ENCODE data around the gene ALK.

GRCh38 chr2:29703336-29703735 is 218.1 kb downstream of the ALK start:
- TF ChIP-seq, protein P1, sequence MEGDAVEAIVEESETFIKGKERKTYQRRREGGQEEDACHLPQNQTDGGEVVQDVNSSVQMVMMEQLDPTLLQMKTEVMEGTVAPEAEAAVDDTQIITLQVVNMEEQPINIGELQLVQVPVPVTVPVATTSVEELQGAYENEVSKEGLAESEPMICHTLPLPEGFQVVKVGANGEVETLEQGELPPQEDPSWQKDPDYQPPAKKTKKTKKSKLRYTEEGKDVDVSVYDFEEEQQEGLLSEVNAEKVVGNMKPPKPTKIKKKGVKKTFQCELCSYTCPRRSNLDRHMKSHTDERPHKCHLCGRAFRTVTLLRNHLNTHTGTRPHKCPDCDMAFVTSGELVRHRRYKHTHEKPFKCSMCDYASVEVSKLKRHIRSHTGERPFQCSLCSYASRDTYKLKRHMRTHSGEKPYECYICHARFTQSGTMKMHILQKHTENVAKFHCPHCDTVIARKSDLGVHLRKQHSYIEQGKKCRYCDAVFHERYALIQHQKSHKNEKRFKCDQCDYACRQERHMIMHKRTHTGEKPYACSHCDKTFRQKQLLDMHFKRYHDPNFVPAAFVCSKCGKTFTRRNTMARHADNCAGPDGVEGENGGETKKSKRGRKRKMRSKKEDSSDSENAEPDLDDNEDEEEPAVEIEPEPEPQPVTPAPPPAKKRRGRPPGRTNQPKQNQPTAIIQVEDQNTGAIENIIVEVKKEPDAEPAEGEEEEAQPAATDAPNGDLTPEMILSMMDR (IDR thresholded peaks at IDR 0.05 in 2 of 3, conservative IDR thresholded peaks at IDR 0.05 in 1 of 3; ENCODE audit: control insufficient read depth in 2 of 3, extremely low read depth in 1 of 3, insufficient read depth in 1 of 3, low read depth in 3 of 3, low read length in 3 of 3): no peak
- TF ChIP-seq, protein P2, sequence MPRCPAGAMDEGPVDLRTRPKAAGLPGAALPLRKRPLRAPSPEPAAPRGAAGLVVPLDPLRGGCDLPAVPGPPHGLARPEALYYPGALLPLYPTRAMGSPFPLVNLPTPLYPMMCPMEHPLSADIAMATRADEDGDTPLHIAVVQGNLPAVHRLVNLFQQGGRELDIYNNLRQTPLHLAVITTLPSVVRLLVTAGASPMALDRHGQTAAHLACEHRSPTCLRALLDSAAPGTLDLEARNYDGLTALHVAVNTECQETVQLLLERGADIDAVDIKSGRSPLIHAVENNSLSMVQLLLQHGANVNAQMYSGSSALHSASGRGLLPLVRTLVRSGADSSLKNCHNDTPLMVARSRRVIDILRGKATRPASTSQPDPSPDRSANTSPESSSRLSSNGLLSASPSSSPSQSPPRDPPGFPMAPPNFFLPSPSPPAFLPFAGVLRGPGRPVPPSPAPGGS (IDR thresholded peaks at IDR 0.05; ENCODE audit: borderline replicate concordance, insufficient read depth, low read depth, low read length, poor library complexity, severe bottlenecking): no peak
- TF ChIP-seq E2F4 (IDR thresholded peaks at IDR 0.05; ENCODE audit: low read depth, low read length) (no peak), ZBED1 (IDR thresholded peaks at IDR 0.05; ENCODE audit: borderline replicate concordance) (no peak), ESRRA (IDR thresholded peaks at IDR 0.05; ENCODE audit: low read length) (no peak), EZH2 (IDR thresholded peaks at IDR 0.05; ENCODE audit: borderline replicate concordance, control insufficient read depth, low read depth, low read length) (no peak), CHD2 (IDR thresholded peaks at IDR 0.05; ENCODE audit: borderline replicate concordance, low read depth, low read length) (no peak), POLR2AphosphoS5 (IDR thresholded peaks at IDR 0.05; ENCODE audit: low read length) (no peak), ZBTB33 (IDR thresholded peaks at IDR 0.05) (no peak), NFYA (IDR thresholded peaks at IDR 0.05; ENCODE audit: borderline replicate concordance, low read depth, low read length) (no peak), CBX5 (IDR thresholded peaks at IDR 0.05; ENCODE audit: low read depth) (no peak), RCOR1 (conservative IDR thresholded peaks at IDR 0.05; ENCODE audit: low read depth, low read length) (no peak), CHD4 (IDR thresholded peaks at IDR 0.05) (no peak)

Measured in GM12878 (cell line).